AG04450 (cell line): ENCODE data around the gene ATN1. TPM values are rescaled to one million over a fixed set of nuclear protein-coding genes. Genes with fewer than 3 reads are reported as not detected.

ENCODE experiments used
- CTCF ChIA-PET: fragments of 300-600, 350-600 bp; formaldehyde crosslinking; extraction: SDS; loops from one replicate; lab custom pipeline; 2022; ENCODE audit warnings: antibody characterized with exemption, inconsistent platforms; lab: Charles Lee
- POLR2A ChIA-PET: fragments of 350-600 bp; formaldehyde crosslinking; extraction: SDS; loops from one replicate; lab custom pipeline; 2021; ENCODE audit warnings: antibody characterized with exemption, inconsistent platforms; lab: Yijun Ruan, JAX
- DNase-seq: peaks from one replicate; pipeline ENCODE4 v3.0.0-alpha.2; 2011; ENCODE audit warnings: low read depth, low spot score
- H3K27ac ChIP-seq: one replicate; pipeline ENCODE4 v1.5.1; 2012; ENCODE audit warnings: low read depth, low read length, control low read depth
- H3K27me3 ChIP-seq: one replicate; pipeline ENCODE4 v1.6.0; 2012; ENCODE audit warnings: low read length; ENCODE audit not compliant: control insufficient read depth, insufficient read depth
- H3K4me3 ChIP-seq: 2 replicates; pipeline ENCODE4 v1.5.1; 2011; ENCODE audit warnings: mild to moderate bottlenecking, low read depth, low read length, control low read depth
- H3K9me3 ChIP-seq: 2 replicates; pipeline ENCODE4 v1.5.1; 2012; ENCODE audit warnings: low read length; ENCODE audit not compliant: control insufficient read depth, insufficient read depth
- polyA plus RNA-seq: library from polyadenylated mRNA; depleted of rRNA; stranded (reverse); fragments of >200 nt; gene quantifications from 2 replicates; pipeline ENCODE4 v1.2.3, GENCODE V29; 2011
- TF ChIP-seq, protein P1 (sequence below): IDR thresholded peaks from 2 replicates; pipeline ENCODE4 v1.5.1; 2011; ENCODE audit warnings: low read depth, low read length, control low read depth, inconsistent platforms

The ATN1 gene
- polyA plus RNA-seq, 1 experiment, result 11.2 TPM

DNA sequence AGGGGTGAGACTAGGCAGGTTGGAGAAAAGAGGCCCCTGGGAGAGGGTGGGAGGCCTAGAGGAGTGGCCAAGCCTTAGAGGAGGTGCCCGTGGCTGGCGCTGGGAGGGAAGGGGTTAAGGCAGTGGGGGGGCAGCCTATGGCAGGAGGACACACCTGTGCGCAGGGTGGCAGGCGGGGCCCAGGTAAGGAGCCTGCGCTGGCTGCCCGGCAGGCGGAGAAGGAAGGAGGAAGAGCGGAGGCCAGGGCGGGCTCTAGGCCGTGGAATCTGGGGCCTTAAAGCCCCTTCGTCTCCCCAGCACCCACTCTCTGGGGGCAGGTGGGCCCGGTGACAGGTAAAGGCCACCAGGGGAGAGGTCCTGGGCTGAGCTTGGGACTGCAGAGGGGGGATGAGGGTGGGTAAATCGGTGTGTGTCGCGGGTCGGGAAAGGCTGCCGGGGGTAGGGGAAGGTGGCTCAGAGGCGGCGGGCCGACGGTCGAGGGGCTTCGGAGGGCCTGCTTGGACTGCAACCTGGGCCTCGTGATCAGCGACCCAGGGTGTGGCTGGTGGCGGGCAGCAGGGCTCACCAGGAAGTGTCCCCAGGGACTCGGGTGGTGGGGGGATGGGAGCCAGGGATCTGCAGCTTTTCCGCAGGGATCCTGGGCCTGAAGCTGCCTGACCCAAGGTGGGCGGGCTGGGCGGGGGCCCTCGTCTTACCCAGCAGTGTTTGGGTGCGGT, 35.4 kb downstream of the ATN1 start:
- DNase-seq, result no peak
- no peak overlapping the region for H3K4me3 ChIP-seq
- no peaks in the 10 kb centered on the region for H3K27me3 ChIP-seq
- H3K27ac ChIP-seq, result no peak overlapping the region
- POLR2A ChIA-PET, result interaction anchor here (0.7 to 2.9 kb wide), 3 partner anchors 16 to 20 kb away, joined by 3 to 22 read pairs (median 3); partner anchors contain the start of genes C12orf57 and RNU7-1
- TF ChIP-seq, protein P1, sequence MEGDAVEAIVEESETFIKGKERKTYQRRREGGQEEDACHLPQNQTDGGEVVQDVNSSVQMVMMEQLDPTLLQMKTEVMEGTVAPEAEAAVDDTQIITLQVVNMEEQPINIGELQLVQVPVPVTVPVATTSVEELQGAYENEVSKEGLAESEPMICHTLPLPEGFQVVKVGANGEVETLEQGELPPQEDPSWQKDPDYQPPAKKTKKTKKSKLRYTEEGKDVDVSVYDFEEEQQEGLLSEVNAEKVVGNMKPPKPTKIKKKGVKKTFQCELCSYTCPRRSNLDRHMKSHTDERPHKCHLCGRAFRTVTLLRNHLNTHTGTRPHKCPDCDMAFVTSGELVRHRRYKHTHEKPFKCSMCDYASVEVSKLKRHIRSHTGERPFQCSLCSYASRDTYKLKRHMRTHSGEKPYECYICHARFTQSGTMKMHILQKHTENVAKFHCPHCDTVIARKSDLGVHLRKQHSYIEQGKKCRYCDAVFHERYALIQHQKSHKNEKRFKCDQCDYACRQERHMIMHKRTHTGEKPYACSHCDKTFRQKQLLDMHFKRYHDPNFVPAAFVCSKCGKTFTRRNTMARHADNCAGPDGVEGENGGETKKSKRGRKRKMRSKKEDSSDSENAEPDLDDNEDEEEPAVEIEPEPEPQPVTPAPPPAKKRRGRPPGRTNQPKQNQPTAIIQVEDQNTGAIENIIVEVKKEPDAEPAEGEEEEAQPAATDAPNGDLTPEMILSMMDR, result no peak
- no peaks in the 10 kb centered on the region for H3K9me3 ChIP-seq
- CTCF ChIA-PET, result interaction anchor here (0.6 to 5.7 kb wide), 5 partner anchors 17 to 145 kb away, joined by 3 to 49 read pairs (median 18); partner anchors contain the start of genes C12orf57 and RNU7-1

DNA sequence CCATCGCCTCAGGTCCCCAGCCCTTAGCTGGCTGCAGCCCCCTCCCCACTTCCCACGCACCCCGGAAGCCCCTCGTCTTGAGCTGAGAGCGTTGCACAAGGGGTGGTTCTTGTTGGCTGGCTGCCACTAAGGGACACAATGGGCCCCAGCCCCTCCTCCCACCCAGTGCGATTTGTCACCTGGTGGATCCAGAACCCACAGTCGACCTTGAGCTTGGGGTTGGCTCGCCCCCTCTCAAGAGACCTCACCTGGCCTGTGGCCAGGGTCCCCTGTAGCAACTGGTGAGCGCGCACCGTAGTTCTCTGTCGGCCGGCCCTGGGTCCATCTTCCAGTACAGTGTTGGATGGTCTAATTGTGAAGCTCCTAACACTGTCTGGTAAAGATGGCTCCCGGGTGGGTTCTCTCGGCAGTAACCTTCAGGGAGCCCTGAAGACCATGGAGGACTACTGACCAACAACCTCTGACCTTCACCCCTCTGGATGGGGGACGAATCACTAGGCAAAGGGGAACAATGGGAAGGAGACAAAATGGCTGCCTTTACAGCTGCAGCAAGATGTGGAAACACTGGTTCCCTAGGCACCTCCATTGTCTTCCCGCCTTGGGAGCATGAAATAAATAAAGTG, 36.1 kb downstream of the ATN1 start:
- TF ChIP-seq, protein P1, result no peak
- H3K27me3 ChIP-seq, result no peaks in the 10 kb centered on the region
- H3K27ac ChIP-seq, result peak overlapping the region; percentile 11
- no peak overlapping the region for H3K4me3 ChIP-seq
- ChIA-PET POLR2A (interaction anchor here (0.7 to 1.4 kb wide), 4 partner anchors 16 to 38 kb away, joined by 3 to 14 read pairs (median 3); partner anchors contain the start of genes C12orf57 and RNU7-1), CTCF (interaction anchor here (0.8 to 5.7 kb wide), 12 partner anchors 8 to 144 kb away, joined by 3 to 49 read pairs (median 4); partner anchors contain the start of genes C12orf57, RNU7-1 and SPSB2)
- DNase-seq, result no peak
- H3K9me3 ChIP-seq, result no peaks in the 10 kb centered on the region

DNA sequence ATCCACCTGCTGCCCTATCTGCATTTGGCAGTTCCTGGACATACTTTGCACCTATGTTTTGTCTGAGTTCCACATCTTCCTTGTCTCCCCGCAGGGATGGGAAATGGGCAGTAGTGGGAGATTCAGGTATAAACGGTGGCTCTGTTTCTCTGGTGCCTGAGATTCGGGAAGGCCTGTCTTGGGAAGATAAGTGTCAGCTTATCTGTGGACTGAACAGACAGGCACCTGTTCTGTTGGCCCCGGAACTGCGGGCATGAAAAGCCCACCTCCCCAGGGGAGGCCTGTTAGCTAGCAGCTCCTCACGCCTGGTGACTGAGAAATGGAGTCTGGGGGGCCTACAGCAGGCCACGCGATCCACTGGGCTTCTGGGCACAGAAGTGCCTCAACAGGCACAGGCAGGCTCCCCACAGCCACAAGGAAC, 36.9 kb downstream of the ATN1 start:
- ChIA-PET POLR2A (interaction anchor here (1.2 to 1.4 kb wide), 3 partner anchors 17 to 39 kb away, joined by 3 to 14 read pairs (median 3); partner anchors contain the start of genes C12orf57 and RNU7-1), CTCF (interaction anchor here (0.6 to 5.7 kb wide), 20 partner anchors 9 to 129 kb away, joined by 3 to 49 read pairs (median 4); partner anchors contain the start of genes C12orf57, RNU7-1 and SPSB2)
- Histone ChIP-seq H3K27ac (peak overlapping the region; percentile 68), H3K4me3 (no peak overlapping the region), H3K9me3 (no peaks in the 10 kb centered on the region), H3K27me3 (no peaks in the 10 kb centered on the region)
- DNase-seq, result no peak
- TF ChIP-seq, protein P1, result no peak

DNA sequence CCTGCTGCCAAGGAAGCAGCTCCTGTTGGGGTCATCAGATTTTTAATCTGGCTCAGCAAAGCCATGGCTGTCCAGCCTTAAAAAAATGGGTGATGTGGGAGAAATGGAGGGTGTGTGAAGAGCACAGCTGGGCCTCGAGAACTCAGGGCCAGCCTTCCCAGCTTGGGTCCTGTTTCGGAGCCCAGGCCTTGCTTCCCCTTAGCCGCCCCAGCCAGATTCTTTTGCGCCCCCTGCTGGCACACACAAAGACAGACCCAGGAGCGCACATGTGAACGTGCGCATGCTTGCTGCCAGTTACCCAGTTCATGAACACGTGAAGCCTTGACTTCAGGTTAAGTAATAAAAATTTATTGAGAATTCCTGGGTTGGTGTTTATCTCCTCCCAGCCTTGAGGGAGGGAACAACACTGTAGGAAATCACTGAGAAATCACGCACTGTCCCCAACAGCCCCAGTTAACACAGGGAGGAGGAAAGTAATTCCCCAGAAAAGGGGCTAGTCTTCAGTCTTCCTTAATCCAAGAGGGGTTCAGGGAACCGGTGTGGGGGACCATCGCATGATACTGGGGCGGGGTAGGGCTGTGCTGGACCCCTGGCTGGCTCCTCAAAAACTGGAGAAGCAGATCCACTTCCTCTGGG, 37.4 kb downstream of the ATN1 start:
- peak; percentile 79 for DNase-seq
- ChIA-PET CTCF (interaction anchor here (0.6 to 5.7 kb wide), 22 partner anchors 9 to 144 kb away, joined by 3 to 49 read pairs (median 4); partner anchors contain the start of genes C12orf57, RNU7-1 and SPSB2), POLR2A (interaction anchor here (1.3 to 1.4 kb wide), 2 partner anchors 21 to 40 kb away, joined by 3 to 14 read pairs; partner anchors contain the start of genes C12orf57 and RNU7-1)
- TF ChIP-seq, protein P1, result peak; percentile 85
- H3K27ac ChIP-seq, result peak overlapping the region; percentile 68
- H3K9me3 ChIP-seq, result no peaks in the 10 kb centered on the region
- H3K4me3 ChIP-seq, result no peak overlapping the region
- no peaks in the 10 kb centered on the region for H3K27me3 ChIP-seq
